Upper lobe of right lung (tissue), 1 donor: Measurements from ENCODE around the gene ODC1. TPM values are rescaled to one million over a fixed set of nuclear protein-coding genes. Genes with fewer than 3 reads are reported as not detected.
A peak's percentile ranks its signal among the peaks of the same experiment; 100 is the strongest.

Source experiments
- ATAC-seq: fragments of 200-7000 bp; cut with Tn5 transposase; one replicate; pipeline ENCODE4 v1.9.1; 2020; ENCODE audit warnings: mild to moderate bottlenecking, moderate library complexity
- DNase-seq: peaks from one replicate; pipeline ENCODE4 v3.0.0-alpha.2; 2020
- H3K27ac ChIP-seq: fragments of 200-600 bp; one replicate; pipeline ENCODE4 v1.8.0; 2022
- H3K27me3 ChIP-seq: fragments of 200-600 bp; one replicate; pipeline ENCODE4 v1.8.0; 2022; ENCODE audit warnings: mild to moderate bottlenecking
- H3K36me3 ChIP-seq: fragments of 200-600 bp; one replicate; pipeline ENCODE4 v1.8.0; 2022
- H3K4me1 ChIP-seq: fragments of 200-600 bp; one replicate; pipeline ENCODE4 v1.8.0; 2022
- H3K4me3 ChIP-seq: fragments of 200-600 bp; one replicate; pipeline ENCODE4 v1.8.0; 2022; ENCODE audit warnings: mild to moderate bottlenecking
- H3K9me3 ChIP-seq: fragments of 200-600 bp; one replicate; pipeline ENCODE4 v1.8.0; 2022
- intact Hi-C: fragments of 100-400 bp; cut with DNase I; formaldehyde crosslinking; loops from one replicate; pipeline ENCODE4 v1.11.0; 2022
- total RNA-seq: library from RNA; stranded (reverse); fragmentation: NEBNext Ultra II Directional; extraction: Animal tissue kit (Norgen Biotek cat#: 25700); gene quantifications from one replicate; pipeline ENCODE4 v1.2.1, GENCODE V29; 2021
- TF ChIP-seq, protein P1 (sequence below): fragments of 200-600 bp; IDR thresholded peaks from one replicate; pipeline ENCODE4 v1.8.0; 2022; ENCODE audit warnings: antibody characterized with exemption
- donor health status: DM: no; HTN: yes; CAD: no; lungs with severe emphysema.

The ODC1 gene
- total RNA-seq, 1 donor from 2014 or later = 50.9 TPM

DNA sequence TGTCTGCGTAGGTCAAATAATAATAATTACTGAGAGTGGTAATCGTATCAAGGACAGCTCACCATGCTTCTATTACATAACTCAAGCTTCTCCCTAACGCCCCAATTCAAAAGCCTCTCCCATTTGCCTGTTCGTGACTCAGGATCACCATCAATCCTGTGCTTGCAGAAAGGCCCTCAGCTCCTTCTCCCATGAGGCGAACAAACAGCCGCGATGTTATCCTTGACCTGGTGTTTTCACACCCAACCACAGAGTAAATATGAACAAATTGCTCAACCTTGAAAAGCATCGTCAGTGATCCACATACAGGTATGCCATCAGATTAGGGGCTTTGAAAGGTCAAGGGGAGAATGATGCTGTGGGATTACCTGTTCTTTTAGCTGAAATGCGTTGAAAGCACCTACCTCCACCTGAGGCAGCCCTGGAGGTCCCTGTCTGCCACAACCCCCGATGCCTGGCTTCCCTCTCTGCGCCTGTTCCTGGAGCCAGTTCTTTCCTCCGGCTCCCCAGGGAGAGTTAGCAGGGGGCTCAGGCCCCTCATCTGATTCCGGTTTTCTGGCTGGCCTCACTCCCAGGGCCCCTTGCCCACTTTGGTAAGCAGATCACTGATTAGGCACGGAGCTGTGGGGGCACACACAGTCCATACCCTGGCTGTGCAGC is 39.1 kb upstream of the ODC1 start:
- no peak overlapping the region for H3K4me3 ChIP-seq
- H3K27me3 ChIP-seq = no peaks in the 10 kb centered on the region
- no peaks in the 10 kb centered on the region for H3K4me1 ChIP-seq
- intact Hi-C loops = no loop called here
- ATAC-seq (peak; percentile 73), DNase-seq (no peak)
- no peaks in the 10 kb centered on the region for H3K9me3 ChIP-seq
- TF ChIP-seq, protein P1, sequence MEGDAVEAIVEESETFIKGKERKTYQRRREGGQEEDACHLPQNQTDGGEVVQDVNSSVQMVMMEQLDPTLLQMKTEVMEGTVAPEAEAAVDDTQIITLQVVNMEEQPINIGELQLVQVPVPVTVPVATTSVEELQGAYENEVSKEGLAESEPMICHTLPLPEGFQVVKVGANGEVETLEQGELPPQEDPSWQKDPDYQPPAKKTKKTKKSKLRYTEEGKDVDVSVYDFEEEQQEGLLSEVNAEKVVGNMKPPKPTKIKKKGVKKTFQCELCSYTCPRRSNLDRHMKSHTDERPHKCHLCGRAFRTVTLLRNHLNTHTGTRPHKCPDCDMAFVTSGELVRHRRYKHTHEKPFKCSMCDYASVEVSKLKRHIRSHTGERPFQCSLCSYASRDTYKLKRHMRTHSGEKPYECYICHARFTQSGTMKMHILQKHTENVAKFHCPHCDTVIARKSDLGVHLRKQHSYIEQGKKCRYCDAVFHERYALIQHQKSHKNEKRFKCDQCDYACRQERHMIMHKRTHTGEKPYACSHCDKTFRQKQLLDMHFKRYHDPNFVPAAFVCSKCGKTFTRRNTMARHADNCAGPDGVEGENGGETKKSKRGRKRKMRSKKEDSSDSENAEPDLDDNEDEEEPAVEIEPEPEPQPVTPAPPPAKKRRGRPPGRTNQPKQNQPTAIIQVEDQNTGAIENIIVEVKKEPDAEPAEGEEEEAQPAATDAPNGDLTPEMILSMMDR = no peak
- no peak overlapping the region for H3K27ac ChIP-seq
- H3K36me3 ChIP-seq = no peaks in the 10 kb centered on the region

DNA sequence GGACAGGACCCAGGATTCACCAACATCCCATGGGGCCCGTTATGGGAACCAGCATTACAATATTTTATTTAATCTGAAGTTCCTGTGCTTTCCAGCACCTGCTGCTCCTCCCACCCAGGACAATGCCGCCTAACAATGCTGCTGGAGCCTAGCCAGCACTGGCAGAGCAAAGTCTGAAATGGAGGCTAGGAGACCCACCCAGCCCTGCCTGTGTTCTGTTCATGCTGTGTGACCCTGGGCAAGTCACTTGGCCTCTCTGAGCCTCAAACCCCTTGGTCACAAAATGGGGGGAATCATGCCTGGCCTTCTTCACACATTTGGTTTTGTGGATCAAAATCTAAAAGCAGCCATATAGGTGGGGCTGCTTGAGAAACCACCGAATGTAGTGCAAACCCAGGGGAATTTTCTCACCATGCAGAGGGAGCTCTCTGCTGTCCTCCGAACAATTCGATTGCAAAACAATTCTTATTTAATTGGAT is 38.5 kb upstream of the ODC1 start:
- intact Hi-C loops = no loop called here
- Histone ChIP-seq H3K27ac (no peak overlapping the region), H3K4me1 (no peaks in the 10 kb centered on the region), H3K27me3 (no peaks in the 10 kb centered on the region), H3K9me3 (no peaks in the 10 kb centered on the region), H3K4me3 (no peak overlapping the region), H3K36me3 (no peaks in the 10 kb centered on the region)
- TF ChIP-seq, protein P1 = no peak
- no peak for DNase-seq
- no peak for ATAC-seq

DNA sequence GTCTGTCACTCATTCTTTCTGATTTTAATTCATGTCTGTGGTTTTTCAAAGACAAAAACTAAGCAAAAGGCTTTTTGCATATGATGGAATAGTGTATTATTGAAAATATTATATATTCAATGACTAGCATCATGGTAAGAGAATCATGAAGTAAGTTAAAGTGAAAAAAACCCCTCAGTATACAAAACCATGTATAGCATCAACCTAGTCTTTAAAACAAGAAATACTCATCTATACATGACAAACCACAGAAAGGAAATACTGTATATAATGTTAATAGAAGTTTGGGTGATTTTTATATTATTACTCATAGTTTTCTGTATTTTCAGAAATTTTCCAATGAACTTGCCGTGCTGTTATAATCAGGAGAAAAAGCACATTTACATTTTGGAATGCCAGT is 38.0 kb upstream of the ODC1 start:
- no peak overlapping the region for H3K27ac ChIP-seq
- H3K27me3 ChIP-seq = no peaks in the 10 kb centered on the region
- intact Hi-C loops = no loop called here
- no peak for ATAC-seq
- no peak overlapping the region for H3K4me3 ChIP-seq
- TF ChIP-seq, protein P1 = no peak
- H3K36me3 ChIP-seq = no peaks in the 10 kb centered on the region
- no peaks in the 10 kb centered on the region for H3K9me3 ChIP-seq
- DNase-seq = no peak
- H3K4me1 ChIP-seq = no peaks in the 10 kb centered on the region

DNA sequence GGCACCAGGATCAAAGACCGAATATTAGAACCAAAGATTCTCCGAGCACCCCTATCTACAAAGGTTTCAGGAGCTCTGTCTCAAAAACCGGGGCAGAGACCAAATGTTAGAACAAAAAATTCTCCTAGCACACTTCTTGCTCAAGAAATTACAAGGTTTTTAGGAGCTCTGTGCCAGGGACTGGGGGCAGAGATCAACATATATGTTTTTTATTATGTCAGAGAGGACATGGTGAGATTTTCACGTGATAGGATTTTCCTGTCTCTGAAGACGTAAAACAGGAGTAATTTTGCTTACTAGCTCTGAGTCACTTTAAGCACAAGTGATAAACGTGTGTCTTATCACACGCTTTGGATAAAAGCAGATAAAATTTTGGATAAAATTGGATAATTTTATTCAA is 34.8 kb upstream of the ODC1 start:
- Histone ChIP-seq H3K9me3 (no peaks in the 10 kb centered on the region), H3K27ac (no peak overlapping the region), H3K36me3 (no peaks in the 10 kb centered on the region), H3K27me3 (no peaks in the 10 kb centered on the region), H3K4me3 (no peak overlapping the region), H3K4me1 (no peaks in the 10 kb centered on the region)
- intact Hi-C loops = no loop called here
- TF ChIP-seq, protein P1 = no peak
- DNase-seq (no peak), ATAC-seq (no peak)

DNA sequence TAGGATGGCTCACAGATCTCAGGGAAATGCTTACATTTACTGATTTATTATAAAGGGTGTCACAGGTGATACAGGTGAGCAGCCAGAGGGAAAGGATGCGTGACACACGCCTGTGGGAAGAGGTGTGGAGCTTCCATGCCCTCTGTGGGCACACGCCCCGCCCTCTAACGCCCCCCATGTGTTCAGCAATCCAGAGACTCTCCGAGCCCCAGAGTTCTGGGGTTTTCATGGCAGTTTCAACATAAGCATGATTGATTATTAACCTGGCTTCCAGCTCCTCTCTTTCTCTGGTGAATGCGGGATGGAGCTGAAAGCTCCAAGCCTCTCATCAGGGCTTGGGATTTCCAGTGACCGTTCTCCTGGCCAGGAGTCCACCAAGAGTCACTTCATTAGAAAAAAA is 34.3 kb upstream of the ODC1 start:
- no peak overlapping the region for H3K4me3 ChIP-seq
- peak; percentile 42 for DNase-seq
- TF ChIP-seq, protein P1 = no peak
- no peaks in the 10 kb centered on the region for H3K27me3 ChIP-seq
- H3K4me1 ChIP-seq = no peaks in the 10 kb centered on the region
- ATAC-seq = no peak
- H3K36me3 ChIP-seq = no peaks in the 10 kb centered on the region
- intact Hi-C loops = no loop called here
- no peak overlapping the region for H3K27ac ChIP-seq
- H3K9me3 ChIP-seq = no peaks in the 10 kb centered on the region
